ENCODE data around the gene UNC5C.

The UNC5C gene

DNA sequence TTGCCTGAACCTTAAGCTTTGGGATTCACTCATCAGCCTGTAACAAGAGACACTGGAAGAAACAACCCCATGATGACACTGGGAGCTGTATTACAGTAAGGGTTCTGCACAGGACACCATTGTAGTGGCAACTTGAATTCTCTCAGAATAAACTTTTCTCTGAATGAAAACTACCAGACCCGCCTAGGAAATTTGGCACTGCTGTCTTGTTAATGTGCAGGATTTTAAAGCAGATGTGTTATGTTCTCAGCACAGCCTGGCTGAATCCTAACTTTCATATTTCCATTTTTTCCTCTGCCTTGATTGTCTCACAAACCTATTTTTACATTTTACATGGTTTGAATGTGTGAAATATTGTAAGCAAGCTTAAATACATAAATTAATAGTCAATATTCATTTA is 253.6 kb downstream of the UNC5C start:
- H3K4me3 ChIP-seq (ENCODE audit: control insufficient read depth, low read depth, low read length): no peak overlapping the region
- TF ChIP-seq, protein P1, sequence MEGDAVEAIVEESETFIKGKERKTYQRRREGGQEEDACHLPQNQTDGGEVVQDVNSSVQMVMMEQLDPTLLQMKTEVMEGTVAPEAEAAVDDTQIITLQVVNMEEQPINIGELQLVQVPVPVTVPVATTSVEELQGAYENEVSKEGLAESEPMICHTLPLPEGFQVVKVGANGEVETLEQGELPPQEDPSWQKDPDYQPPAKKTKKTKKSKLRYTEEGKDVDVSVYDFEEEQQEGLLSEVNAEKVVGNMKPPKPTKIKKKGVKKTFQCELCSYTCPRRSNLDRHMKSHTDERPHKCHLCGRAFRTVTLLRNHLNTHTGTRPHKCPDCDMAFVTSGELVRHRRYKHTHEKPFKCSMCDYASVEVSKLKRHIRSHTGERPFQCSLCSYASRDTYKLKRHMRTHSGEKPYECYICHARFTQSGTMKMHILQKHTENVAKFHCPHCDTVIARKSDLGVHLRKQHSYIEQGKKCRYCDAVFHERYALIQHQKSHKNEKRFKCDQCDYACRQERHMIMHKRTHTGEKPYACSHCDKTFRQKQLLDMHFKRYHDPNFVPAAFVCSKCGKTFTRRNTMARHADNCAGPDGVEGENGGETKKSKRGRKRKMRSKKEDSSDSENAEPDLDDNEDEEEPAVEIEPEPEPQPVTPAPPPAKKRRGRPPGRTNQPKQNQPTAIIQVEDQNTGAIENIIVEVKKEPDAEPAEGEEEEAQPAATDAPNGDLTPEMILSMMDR (IDR thresholded peaks at IDR 0.05; ENCODE audit: control insufficient read depth, insufficient read depth, low read depth, low read length, missing control alignments): no peak
- no peak for DNase-seq (ENCODE audit: low read depth)

DNA sequence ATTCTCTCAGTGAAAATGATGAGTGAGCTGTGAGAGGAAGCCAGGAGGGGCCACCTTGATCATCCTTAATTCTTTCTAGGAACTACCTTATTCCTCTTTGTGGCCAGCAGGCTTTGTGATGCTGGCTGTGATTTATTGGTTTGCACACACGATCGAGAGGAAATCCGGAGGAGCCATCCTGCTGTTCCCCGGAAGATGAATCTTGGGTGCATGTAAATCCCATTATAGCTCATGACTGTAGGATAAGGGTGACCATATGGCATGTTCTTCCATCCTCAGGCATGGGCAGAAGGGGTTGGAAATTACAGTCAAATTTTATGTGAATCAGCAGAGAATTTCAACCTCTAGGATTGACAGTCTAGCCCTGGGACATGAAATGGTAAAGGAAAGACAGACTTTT is 254.5 kb downstream of the UNC5C start:
- DNase-seq (ENCODE audit: low read depth): no peak
- no peak overlapping the region for H3K4me3 ChIP-seq (ENCODE audit: control insufficient read depth, low read depth, low read length)
- TF ChIP-seq, protein P1 (IDR thresholded peaks at IDR 0.05; ENCODE audit: control insufficient read depth, insufficient read depth, low read depth, low read length, missing control alignments): no peak

DNA sequence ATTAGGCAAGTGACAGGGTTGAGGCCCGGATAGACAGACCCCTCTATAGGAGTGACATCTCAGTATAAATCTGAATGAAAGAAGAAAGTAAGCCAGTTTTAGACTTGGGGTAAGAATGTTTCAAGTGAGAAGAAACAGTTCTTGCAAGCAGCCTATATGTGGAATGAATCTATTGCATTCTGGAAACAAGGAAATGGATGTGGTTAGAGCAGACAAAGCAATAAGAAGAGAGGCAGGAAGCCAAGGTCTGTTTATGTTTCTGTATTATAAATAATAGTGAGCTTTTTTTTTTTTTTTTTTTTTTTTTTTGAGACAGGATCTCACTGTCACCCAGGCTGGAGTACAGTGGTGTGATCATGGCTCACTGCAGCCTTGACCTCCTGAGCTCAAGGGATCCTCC is 255.8 kb downstream of the UNC5C start:
- no peak for DNase-seq (ENCODE audit: low read depth)
- H3K4me3 ChIP-seq (ENCODE audit: control insufficient read depth, low read depth, low read length): no peak overlapping the region
- TF ChIP-seq, protein P1 (IDR thresholded peaks at IDR 0.05; ENCODE audit: control insufficient read depth, insufficient read depth, low read depth, low read length, missing control alignments): no peak

DNA sequence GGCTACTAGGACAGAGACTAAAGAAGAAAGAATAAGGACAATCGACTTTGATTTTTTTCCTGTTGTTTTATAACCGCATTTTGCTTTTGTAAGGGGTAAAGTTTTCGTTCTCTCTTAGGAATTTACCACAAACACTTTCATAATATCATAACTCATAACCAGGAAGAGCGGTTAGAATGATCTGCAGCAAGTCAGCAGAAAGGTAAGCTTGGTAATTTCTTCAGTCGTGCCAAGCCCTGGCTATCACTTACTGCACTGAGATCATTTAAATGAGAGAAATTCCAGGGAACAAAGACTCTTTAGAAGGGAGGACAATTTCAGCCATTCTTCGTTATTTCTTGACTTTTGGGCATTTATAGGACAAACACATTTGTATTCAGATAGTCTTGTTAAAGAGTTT is 258.1 kb downstream of the UNC5C start:
- TF ChIP-seq, protein P1 (IDR thresholded peaks at IDR 0.05; ENCODE audit: control insufficient read depth, insufficient read depth, low read depth, low read length, missing control alignments): no peak
- no peak overlapping the region for H3K4me3 ChIP-seq (ENCODE audit: control insufficient read depth, low read depth, low read length)
- no peak for DNase-seq (ENCODE audit: low read depth)

DNA sequence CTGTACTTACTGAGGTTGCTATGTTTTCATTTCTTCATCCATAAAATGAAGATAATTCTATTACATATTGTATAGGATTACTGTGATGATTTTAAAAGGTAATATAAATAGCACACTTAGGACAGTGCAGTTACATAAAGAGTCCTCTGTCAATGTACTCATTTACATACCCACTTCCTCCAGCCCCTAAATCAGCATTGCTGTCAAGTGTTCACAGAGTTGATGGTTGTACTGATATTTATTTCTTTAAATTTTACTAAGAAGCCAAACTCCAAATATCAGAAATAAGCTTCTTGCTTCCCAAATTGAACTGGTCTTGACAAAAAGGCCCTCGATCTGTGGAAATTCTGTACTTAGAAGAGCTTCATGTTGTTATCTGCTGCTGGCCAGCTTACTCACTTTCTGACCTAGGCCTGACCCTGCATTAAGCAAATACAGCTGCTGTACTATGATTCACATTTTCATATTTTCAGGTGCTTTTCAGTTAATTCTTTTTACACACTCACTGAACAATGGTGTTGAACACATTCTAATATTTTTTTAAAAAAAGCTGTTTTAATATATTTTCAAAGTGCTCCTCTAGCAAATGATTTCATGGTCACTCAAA is 259.6 kb downstream of the UNC5C start:
- H3K4me3 ChIP-seq (ENCODE audit: control insufficient read depth, low read depth, low read length): no peak overlapping the region
- TF ChIP-seq, protein P1 (IDR thresholded peaks at IDR 0.05; ENCODE audit: control insufficient read depth, insufficient read depth, low read depth, low read length, missing control alignments): no peak
- no peak for DNase-seq (ENCODE audit: low read depth)

DNA sequence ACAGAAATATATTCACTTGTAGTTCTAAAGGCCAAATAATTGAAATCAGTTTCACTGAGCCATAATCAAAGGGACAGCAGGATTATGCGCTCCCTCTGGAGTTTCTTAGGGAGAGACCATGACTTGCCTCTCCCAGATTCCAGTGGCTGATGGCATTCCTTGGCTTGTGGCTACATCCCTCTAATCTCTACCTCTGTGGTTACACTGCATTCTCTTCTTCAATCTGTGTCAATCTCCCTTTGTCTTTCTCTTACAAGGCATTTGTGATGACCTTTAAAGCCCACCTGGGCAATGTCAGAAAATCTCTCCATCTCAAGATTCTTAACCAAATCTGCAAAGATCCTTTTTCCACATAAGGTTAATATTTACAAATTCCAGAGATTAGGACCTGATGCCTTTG is 260.2 kb downstream of the UNC5C start:
- no peak for DNase-seq (ENCODE audit: low read depth)
- no peak overlapping the region for H3K4me3 ChIP-seq (ENCODE audit: control insufficient read depth, low read depth, low read length)
- TF ChIP-seq, protein P1 (IDR thresholded peaks at IDR 0.05; ENCODE audit: control insufficient read depth, insufficient read depth, low read depth, low read length, missing control alignments): no peak

DNA sequence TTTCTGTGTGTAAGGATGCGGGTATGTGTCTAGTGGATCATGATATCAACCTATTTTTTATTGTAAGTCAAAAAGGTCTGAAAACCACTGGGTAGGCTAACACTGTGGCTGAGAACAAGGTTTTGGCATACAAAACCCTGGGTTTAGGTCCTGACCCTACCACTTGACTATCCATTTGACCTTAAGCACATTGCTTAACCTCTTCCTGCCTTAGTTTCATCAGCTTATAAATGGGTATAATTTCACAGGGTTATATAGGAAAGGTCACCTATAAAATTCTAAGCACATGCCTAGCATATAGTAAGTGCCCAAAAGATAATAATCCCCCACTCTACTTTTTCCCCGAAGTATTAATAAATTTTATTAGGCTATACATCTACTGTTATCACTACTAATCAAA is 263.0 kb downstream of the UNC5C start:
- DNase-seq (ENCODE audit: low read depth): no peak
- TF ChIP-seq, protein P1 (IDR thresholded peaks at IDR 0.05; ENCODE audit: control insufficient read depth, insufficient read depth, low read depth, low read length, missing control alignments): no peak
- no peak overlapping the region for H3K4me3 ChIP-seq (ENCODE audit: control insufficient read depth, low read depth, low read length)

Data from AG09309 (cell line).